ENCODE data around the gene DALRD3. TPM values are rescaled to one million over a fixed set of nuclear protein-coding genes. Genes with fewer than 3 reads are reported as not detected.

The DALRD3 gene
- total RNA-seq, 1 experiment from 2014 or later, result 42.7 TPM

- peaks cover 84% of the 10 kb centered on the region for H3K36me3 Mint-ChIP-seq (ENCODE audit: insufficient read depth, unreplicated experiment)
- intact Hi-C loops (cut with micrococcal nuclease), result no loop called here
- BruUV-seq (replicated peaks), result no TSS peak
- no peak overlapping the region for H3K4me3 Mint-ChIP-seq (ENCODE audit: unreplicated experiment)
- no peaks in the 10 kb centered on the region for H3K9me3 Mint-ChIP-seq (ENCODE audit: unreplicated experiment)
- H3K4me1 Mint-ChIP-seq (ENCODE audit: insufficient read depth, unreplicated experiment), result no peaks in the 10 kb centered on the region
- no peak overlapping the region for H3K27ac Mint-ChIP-seq (ENCODE audit: low read depth, unreplicated experiment)
- TF ChIP-seq, protein P1, sequence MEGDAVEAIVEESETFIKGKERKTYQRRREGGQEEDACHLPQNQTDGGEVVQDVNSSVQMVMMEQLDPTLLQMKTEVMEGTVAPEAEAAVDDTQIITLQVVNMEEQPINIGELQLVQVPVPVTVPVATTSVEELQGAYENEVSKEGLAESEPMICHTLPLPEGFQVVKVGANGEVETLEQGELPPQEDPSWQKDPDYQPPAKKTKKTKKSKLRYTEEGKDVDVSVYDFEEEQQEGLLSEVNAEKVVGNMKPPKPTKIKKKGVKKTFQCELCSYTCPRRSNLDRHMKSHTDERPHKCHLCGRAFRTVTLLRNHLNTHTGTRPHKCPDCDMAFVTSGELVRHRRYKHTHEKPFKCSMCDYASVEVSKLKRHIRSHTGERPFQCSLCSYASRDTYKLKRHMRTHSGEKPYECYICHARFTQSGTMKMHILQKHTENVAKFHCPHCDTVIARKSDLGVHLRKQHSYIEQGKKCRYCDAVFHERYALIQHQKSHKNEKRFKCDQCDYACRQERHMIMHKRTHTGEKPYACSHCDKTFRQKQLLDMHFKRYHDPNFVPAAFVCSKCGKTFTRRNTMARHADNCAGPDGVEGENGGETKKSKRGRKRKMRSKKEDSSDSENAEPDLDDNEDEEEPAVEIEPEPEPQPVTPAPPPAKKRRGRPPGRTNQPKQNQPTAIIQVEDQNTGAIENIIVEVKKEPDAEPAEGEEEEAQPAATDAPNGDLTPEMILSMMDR (IDR thresholded peaks at IDR 0.05; ENCODE audit: unreplicated experiment), result no peak
- POLR2A ChIA-PET, result interaction anchor here (0.6 to 0.9 kb wide), 2 partner anchors 10 to 14 kb away, joined by 3 to 4 read pairs; partner anchors contain the start of gene P4HTM
- no peaks in the 10 kb centered on the region for H3K27me3 Mint-ChIP-seq (ENCODE audit: insufficient read depth, unreplicated experiment)
- CTCF ChIA-PET, result interaction anchor here (0.5 to 1.4 kb wide), 2 partner anchors 9 to 419 kb away, joined by 3 read pairs; partner anchors contain the start of gene P4HTM
- DNase-seq (ENCODE audit: unreplicated experiment), result no peak
Measured at GRCh38 chr3:48980295-48980694, 38.1 kb downstream of the DALRD3 start.

DNA sequence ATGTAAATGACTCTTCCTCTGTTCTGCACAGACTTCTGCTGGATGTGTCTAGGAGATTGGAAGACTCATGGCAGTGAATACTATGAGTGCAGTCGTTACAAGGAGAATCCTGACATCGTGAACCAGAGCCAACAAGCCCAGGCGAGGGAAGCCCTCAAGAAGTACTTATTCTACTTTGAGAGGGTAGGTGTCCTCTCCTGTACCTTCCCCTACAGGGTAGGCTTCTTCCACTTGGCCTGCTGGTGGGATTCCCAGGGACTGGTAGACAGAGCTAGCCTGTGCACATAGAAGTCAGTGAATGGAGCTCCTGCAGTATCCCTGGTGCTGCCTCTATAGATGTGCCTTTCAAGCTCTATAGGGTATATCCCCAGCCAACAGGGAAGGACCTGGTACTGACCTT is 38.9 kb downstream of the DALRD3 start:
- H3K4me3 Mint-ChIP-seq (ENCODE audit: unreplicated experiment), result no peak overlapping the region
- intact Hi-C loops (cut with micrococcal nuclease), result no loop called here
- CTCF ChIA-PET, result interaction anchor here (0.7 kb wide), 1 partner anchor 21 kb away, joined by 5 read pairs; no protein-coding TSS in a partner anchor
- H3K36me3 Mint-ChIP-seq (ENCODE audit: insufficient read depth, unreplicated experiment), result peaks cover 89% of the 10 kb centered on the region
- DNase-seq (ENCODE audit: unreplicated experiment), result no peak
- POLR2A ChIA-PET, result interaction anchor here (0.7 kb wide), 1 partner anchor 61 kb away, joined by 3 read pairs; the partner anchor contains the start of gene ARIH2
- no peaks in the 10 kb centered on the region for H3K27me3 Mint-ChIP-seq (ENCODE audit: insufficient read depth, unreplicated experiment)
- H3K4me1 Mint-ChIP-seq (ENCODE audit: insufficient read depth, unreplicated experiment), result no peaks in the 10 kb centered on the region
- TF ChIP-seq, protein P1 (IDR thresholded peaks at IDR 0.05; ENCODE audit: unreplicated experiment), result no peak
- BruUV-seq (replicated peaks), result no TSS peak
- no peaks in the 10 kb centered on the region for H3K9me3 Mint-ChIP-seq (ENCODE audit: unreplicated experiment)
- no peak overlapping the region for H3K27ac Mint-ChIP-seq (ENCODE audit: low read depth, unreplicated experiment)

DNA sequence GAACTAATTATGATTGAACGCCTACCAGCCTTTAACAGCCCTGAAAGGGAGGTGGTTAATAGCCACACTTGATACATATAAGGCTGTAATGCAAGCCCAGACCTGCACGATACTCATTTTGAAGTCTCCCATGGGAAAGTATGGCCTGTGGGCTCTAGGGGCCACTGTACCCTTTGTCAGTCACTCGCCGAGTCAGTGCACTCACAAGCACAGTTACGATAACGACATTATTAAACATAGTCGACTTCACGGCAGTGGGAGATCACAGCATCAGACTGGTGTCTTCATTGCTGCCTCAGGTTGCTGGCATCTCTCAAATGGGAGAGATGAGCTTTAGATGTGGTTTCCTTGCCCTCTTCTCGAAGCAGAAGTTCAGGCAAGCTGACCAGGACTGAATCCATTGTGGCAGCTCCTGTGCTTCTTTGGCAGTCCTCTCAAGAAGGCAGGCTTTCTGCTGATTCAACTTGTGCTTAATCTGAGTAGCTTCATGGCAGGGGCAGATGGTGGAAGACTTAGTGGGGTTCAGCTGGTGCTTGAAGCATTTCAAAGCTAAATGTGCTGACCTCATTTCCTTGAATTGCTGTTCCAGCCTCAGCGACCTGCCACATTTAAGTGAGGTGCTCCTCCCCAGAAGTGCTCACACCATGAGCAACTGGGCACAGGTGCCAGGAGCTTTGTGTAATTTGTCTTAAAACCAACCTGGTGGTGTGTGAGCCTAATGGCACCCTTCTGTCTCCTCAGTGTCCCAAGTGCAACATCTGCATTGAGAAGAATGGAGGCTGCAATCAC is 44.1 kb downstream of the DALRD3 start:
- Mint-ChIP-seq H3K4me1 (ENCODE audit: insufficient read depth, unreplicated experiment) (no peaks in the 10 kb centered on the region), H3K36me3 (ENCODE audit: insufficient read depth, unreplicated experiment) (peaks cover 96% of the 10 kb centered on the region), H3K4me3 (ENCODE audit: unreplicated experiment) (no peak overlapping the region), H3K27ac (ENCODE audit: low read depth, unreplicated experiment) (no peak overlapping the region), H3K9me3 (ENCODE audit: unreplicated experiment) (no peaks in the 10 kb centered on the region), H3K27me3 (ENCODE audit: insufficient read depth, unreplicated experiment) (no peaks in the 10 kb centered on the region)
- BruUV-seq (replicated peaks), result no TSS peak
- DNase-seq (ENCODE audit: unreplicated experiment), result no peak
- intact Hi-C loops (cut with micrococcal nuclease), result no loop called here
- ChIA-PET CTCF (interaction anchor here (0.5 to 2.8 kb wide), 3 partner anchors 13 to 780 kb away, joined by 3 to 19 read pairs (median 4); partner anchors contain the start of gene NDUFAF3), POLR2A (interaction anchor here (1.0 to 2.5 kb wide), 3 partner anchors 17 to 46 kb away, joined by 3 to 7 read pairs (median 3); partner anchors contain the start of gene WDR6)
- TF ChIP-seq, protein P1 (IDR thresholded peaks at IDR 0.05; ENCODE audit: unreplicated experiment), result no peak

DNA sequence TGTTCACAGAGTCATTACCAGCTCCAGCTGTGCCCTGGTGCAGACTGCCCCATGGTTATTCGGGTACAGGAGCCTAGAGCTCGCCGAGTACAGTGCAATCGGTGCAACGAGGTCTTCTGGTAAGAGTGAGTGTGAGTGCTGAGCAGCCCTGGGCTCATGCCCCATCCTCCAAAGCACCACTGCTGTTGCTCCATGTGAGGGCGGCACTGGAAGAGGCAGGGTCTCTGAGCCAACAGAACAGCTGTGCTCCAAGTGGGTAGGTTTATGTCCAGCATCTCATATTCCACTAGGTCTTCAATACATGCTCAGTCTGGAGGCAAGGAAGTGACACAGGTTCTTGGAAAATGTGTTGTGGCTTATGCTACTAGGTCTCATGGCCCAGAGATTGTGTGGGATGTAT is 47.8 kb downstream of the DALRD3 start:
- H3K4me1 Mint-ChIP-seq (ENCODE audit: insufficient read depth, unreplicated experiment), result peaks cover 5% of the 10 kb centered on the region
- TF ChIP-seq, protein P1 (IDR thresholded peaks at IDR 0.05; ENCODE audit: unreplicated experiment), result no peak
- ChIA-PET POLR2A (interaction anchor here (0.7 to 2.1 kb wide), 3 partner anchors 9 to 51 kb away, joined by 4 to 7 read pairs (median 4); partner anchors contain the start of gene WDR6), CTCF (interaction anchor here (0.6 to 0.9 kb wide), 2 partner anchors 28 to 36 kb away, joined by 3 to 5 read pairs; partner anchors contain the start of gene WDR6)
- H3K36me3 Mint-ChIP-seq (ENCODE audit: insufficient read depth, unreplicated experiment), result peaks cover 90% of the 10 kb centered on the region
- no peak for DNase-seq (ENCODE audit: unreplicated experiment)
- no TSS peak for BruUV-seq (replicated peaks)
- intact Hi-C loops (cut with micrococcal nuclease), result no loop called here
- H3K9me3 Mint-ChIP-seq (ENCODE audit: unreplicated experiment), result no peaks in the 10 kb centered on the region
- H3K4me3 Mint-ChIP-seq (ENCODE audit: unreplicated experiment), result no peak overlapping the region
- no peaks in the 10 kb centered on the region for H3K27me3 Mint-ChIP-seq (ENCODE audit: insufficient read depth, unreplicated experiment)
- H3K27ac Mint-ChIP-seq (ENCODE audit: low read depth, unreplicated experiment), result no peak overlapping the region
